Endothelial cell of umbilical vein (primary cell): ENCODE measurements around the gene MTIF3. TPM values are rescaled to one million over a fixed set of nuclear protein-coding genes. Genes with fewer than 3 reads are reported as not detected.

Source experiments
- BruUV-seq: library from RNA; stranded (reverse); fragments of 400-500 nt; replicated peaks from 2 replicates; lab custom pipeline; 2021; lab: Mats Ljungman, UMichigan
- CTCF ChIA-PET: fragments of 300-600, 350-600 bp; sonication (Branson Sonifier 250); formaldehyde crosslinking; loops from one replicate; lab custom pipeline; 2021; ENCODE audit warnings: antibody characterized with exemption, inconsistent platforms; lab: Charles Lee
- POLR2A ChIA-PET: fragments of 300-600, 350-600 bp; sonication (Branson Sonifier 250); formaldehyde crosslinking; loops from one replicate; lab custom pipeline; 2021; ENCODE audit warnings: antibody characterized with exemption, inconsistent platforms; lab: Charles Lee
- DNase-seq: peaks from one replicate; pipeline ENCODE4 v3.0.0-alpha.2; 2011; ENCODE audit warnings: low read depth, low spot score
- FAIRE-seq: peaks from 2 replicates; lab custom pipeline; 2011; peaks lifted over from hg19 to GRCh38; lab: Jason Lieb, UNC
- H2AFZ ChIP-seq: 2 replicates; pipeline ENCODE4 v1.6.0; 2012; ENCODE audit warnings: low read depth, low read length, control low read depth, inconsistent platforms
- H3K27ac ChIP-seq: 2 replicates; pipeline ENCODE4 v1.5.1; 2011; ENCODE audit warnings: low read depth, mild to moderate bottlenecking, control low read depth, low read length, moderate library complexity; ENCODE audit not compliant: insufficient read depth
- H3K27me3 ChIP-seq, 2 experiments: 2 replicates each; pipeline versions ENCODE4 v1.6.0 to v1.6.1; 2011; ENCODE audit warnings: low read length in 2 of 2, mixed read lengths in 1 of 2; ENCODE audit not compliant: control insufficient read depth in 2 of 2, insufficient read depth in 2 of 2
- H3K36me3 ChIP-seq, 2 experiments: 2 replicates in 1 of 2; 3 replicates in 1 of 2; pipeline ENCODE4 v1.5.1; 2011; ENCODE audit warnings: low read length in 2 of 2, mild to moderate bottlenecking in 1 of 2, moderate library complexity in 1 of 2; ENCODE audit not compliant: control insufficient read depth in 2 of 2, insufficient read depth in 2 of 2; ENCODE audit errors: extremely low read depth in 1 of 2
- H3K4me1 ChIP-seq: 3 replicates; pipeline ENCODE4 v1.5.1; 2011; ENCODE audit warnings: mild to moderate bottlenecking, low read length; ENCODE audit not compliant: control insufficient read depth, insufficient read depth; ENCODE audit errors: extremely low read depth
- H3K4me2 ChIP-seq: 2 replicates; pipeline ENCODE4 v1.6.1; 2011; ENCODE audit warnings: low read length, control low read depth, mixed read lengths; ENCODE audit not compliant: insufficient read depth
- H3K4me3 ChIP-seq, 3 experiments: fragments of 200-600 bp in 1 of 3; sonication (generic), shearing (Covaris generic) in 1 of 3; replicated peaks in 1 of 3; 2 replicates each; pipeline ENCODE4 v1.5.1; 2011 to 2016; ENCODE audit warnings: control low read depth in 3 of 3, low read length in 3 of 3, mild to moderate bottlenecking in 2 of 3, inconsistent platforms in 1 of 3, low read depth in 1 of 3, moderate library complexity in 1 of 3; ENCODE audit not compliant: insufficient read depth in 1 of 3
- H3K79me2 ChIP-seq: 2 replicates; pipeline ENCODE4 v1.6.0; 2012; ENCODE audit warnings: low read length, inconsistent platforms; ENCODE audit not compliant: control insufficient read depth, insufficient read depth
- H3K9ac ChIP-seq: replicated peaks from 2 replicates; pipeline ENCODE3; 2011; ENCODE audit warnings: low read length, control low read depth; ENCODE audit not compliant: insufficient read depth; ENCODE audit errors: extremely low read depth
- H3K9me1 ChIP-seq: replicated peaks from 3 replicates; pipeline ENCODE4 v1.6.0; 2011; ENCODE audit warnings: mild to moderate bottlenecking, low read length; ENCODE audit not compliant: control insufficient read depth, insufficient read depth; ENCODE audit errors: extremely low read depth
- H3K9me3 ChIP-seq: replicated peaks from 2 replicates; pipeline ENCODE4 v1.5.1; 2012; ENCODE audit warnings: low read length, inconsistent platforms; ENCODE audit not compliant: control insufficient read depth, insufficient read depth
- H4K20me1 ChIP-seq: replicated peaks from 2 replicates; pipeline ENCODE3; 2011; ENCODE audit warnings: mild to moderate bottlenecking, low read length; ENCODE audit not compliant: control insufficient read depth, insufficient read depth; ENCODE audit errors: extremely low read depth
- EZH2 ChIP-seq: IDR thresholded peaks from 2 replicates; pipeline ENCODE4 v1.6.1; 2012; ENCODE audit warnings: borderline replicate concordance, low read depth, mild to moderate bottlenecking, moderate library complexity, low read length, inconsistent platforms; ENCODE audit not compliant: severe bottlenecking
- FOS ChIP-seq: IDR thresholded peaks from 2 replicates; pipeline ENCODE4 v1.6.1; 2011; ENCODE audit warnings: mild to moderate bottlenecking, low read length, moderate library complexity, borderline replicate concordance; ENCODE audit not compliant: insufficient read depth
- GATA2 ChIP-seq: IDR thresholded peaks from 2 replicates; pipeline ENCODE4 v1.7.0; 2011; ENCODE audit warnings: low read depth, mild to moderate bottlenecking, moderate library complexity, mixed read lengths, low read length; ENCODE audit not compliant: insufficient read length, insufficient read depth
- JUN ChIP-seq: IDR thresholded peaks from 2 replicates; pipeline ENCODE4 v1.6.1; 2011; ENCODE audit warnings: borderline replicate concordance, low read depth; ENCODE audit not compliant: insufficient read length, insufficient read depth
- MYC ChIP-seq: IDR thresholded peaks from one replicate; pipeline ENCODE4 v1.6.1; 2011; ENCODE audit warnings: mild to moderate bottlenecking, low read depth, low read length
- POLR2A ChIP-seq: IDR thresholded peaks from 2 replicates; pipeline ENCODE4 v1.6.1; 2012; ENCODE audit warnings: low read depth, mild to moderate bottlenecking, control low read depth, low read length
- POLR2AphosphoS5 ChIP-seq: IDR thresholded peaks from 2 replicates; pipeline ENCODE4 v1.6.1; 2012; ENCODE audit warnings: low read depth, mild to moderate bottlenecking, control low read depth, low read length, moderate library complexity; ENCODE audit not compliant: insufficient read depth
- dilution Hi-C: fragments of 300-500 bp; cut with MboI; formaldehyde crosslinking; loops from one replicate; pipeline ENCODE4 v1.15.0; 2019; ENCODE audit warnings: low sequenced_read_pairs; ENCODE audit not compliant: extremely low pct_ligation_motif_present
- intact Hi-C: fragments of 100-400 bp; cut with micrococcal nuclease; formaldehyde crosslinking; loops from one replicate; pipeline ENCODE4 v1.10.0; 2022
- polyA plus RNA-seq, 4 experiments: library from polyadenylated mRNA; depleted of rRNA in 3 of 4; stranded (reverse) in 3 of 4; unstranded in 1 of 4; fragments of >200 nt; gene quantifications; 2 replicates each; pipeline versions ENCODE4 v1.2.1 to v1.2.3, GENCODE V29; 2011 to 2012; ENCODE audit warnings: missing spikeins in 1 of 4
- total RNA-seq: library from RNA; stranded (reverse); gene quantifications from 2 replicates; pipeline ENCODE4 v1.2.3, GENCODE V29; 2021
- TF ChIP-seq, protein P1 (sequence below): IDR thresholded peaks from 2 replicates; pipeline ENCODE4 v1.6.1; 2011; ENCODE audit not compliant: insufficient read depth, insufficient read length
- TF ChIP-seq, protein P2 (sequence below), 2 donors: IDR thresholded peaks; 1 replicate in 1 of 2; 2 replicates in 1 of 2; pipeline ENCODE4 v1.5.1; 2011; ENCODE audit warnings: low read length in 2 of 2, mild to moderate bottlenecking in 2 of 2, moderate library complexity in 2 of 2, control low read depth in 1 of 2, inconsistent platforms in 1 of 2, low read depth in 1 of 2; ENCODE audit not compliant: insufficient read depth in 1 of 2; ENCODE audit errors: extremely low read depth in 1 of 2

The MTIF3 gene
- total and polyA plus RNA-seq, 2 donors (not counting 3 experiments of a cell fraction or from before 2014, with no cell fraction given), result 23.5 to 37.5 TPM

- Histone ChIP-seq H4K20me1 (no peaks in the 10 kb centered on the region), H3K9ac (no peak overlapping the region), H3K79me2 (no peaks in the 10 kb centered on the region), H3K27ac (no peak overlapping the region), H3K9me1 (no peaks in the 10 kb centered on the region), H3K9me3 (no peaks in the 10 kb centered on the region), H3K4me1 (no peaks in the 10 kb centered on the region), H3K4me2 (no peak overlapping the region), H2AFZ (no peak overlapping the region), H3K36me3 (no peaks in the 10 kb centered on the region), H3K4me3 (no peak overlapping the region), H3K27me3 (peaks cover 7 to 13% of the 10 kb centered on the region in 2 experiments)
- POLR2A ChIA-PET, result no interaction called here
- DNase-seq, result no peak
- dilution Hi-C loops, result no loop called here
- BruUV-seq, result no TSS peak
- CTCF ChIA-PET, result interaction anchor here (1.3 kb wide), 1 partner anchor 8 kb away, joined by 4 read pairs; no protein-coding TSS in a partner anchor
- TF ChIP-seq POLR2AphosphoS5, result no peak
- TF ChIP-seq FOS, result no peak
- TF ChIP-seq JUN, result no peak
- TF ChIP-seq, protein P1, sequence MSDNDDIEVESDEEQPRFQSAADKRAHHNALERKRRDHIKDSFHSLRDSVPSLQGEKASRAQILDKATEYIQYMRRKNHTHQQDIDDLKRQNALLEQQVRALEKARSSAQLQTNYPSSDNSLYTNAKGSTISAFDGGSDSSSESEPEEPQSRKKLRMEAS, result no peak
- TF ChIP-seq GATA2, result no peak
- TF ChIP-seq, protein P2, sequence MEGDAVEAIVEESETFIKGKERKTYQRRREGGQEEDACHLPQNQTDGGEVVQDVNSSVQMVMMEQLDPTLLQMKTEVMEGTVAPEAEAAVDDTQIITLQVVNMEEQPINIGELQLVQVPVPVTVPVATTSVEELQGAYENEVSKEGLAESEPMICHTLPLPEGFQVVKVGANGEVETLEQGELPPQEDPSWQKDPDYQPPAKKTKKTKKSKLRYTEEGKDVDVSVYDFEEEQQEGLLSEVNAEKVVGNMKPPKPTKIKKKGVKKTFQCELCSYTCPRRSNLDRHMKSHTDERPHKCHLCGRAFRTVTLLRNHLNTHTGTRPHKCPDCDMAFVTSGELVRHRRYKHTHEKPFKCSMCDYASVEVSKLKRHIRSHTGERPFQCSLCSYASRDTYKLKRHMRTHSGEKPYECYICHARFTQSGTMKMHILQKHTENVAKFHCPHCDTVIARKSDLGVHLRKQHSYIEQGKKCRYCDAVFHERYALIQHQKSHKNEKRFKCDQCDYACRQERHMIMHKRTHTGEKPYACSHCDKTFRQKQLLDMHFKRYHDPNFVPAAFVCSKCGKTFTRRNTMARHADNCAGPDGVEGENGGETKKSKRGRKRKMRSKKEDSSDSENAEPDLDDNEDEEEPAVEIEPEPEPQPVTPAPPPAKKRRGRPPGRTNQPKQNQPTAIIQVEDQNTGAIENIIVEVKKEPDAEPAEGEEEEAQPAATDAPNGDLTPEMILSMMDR (IDR thresholded peaks at IDR 0.05; ENCODE audit: extremely low read depth in 1 of 2, insufficient read depth in 1 of 2, low read depth in 1 of 2, low read length in 2 of 2), result no peak
- TF ChIP-seq EZH2, result no peak
- no peak for TF ChIP-seq MYC
- TF ChIP-seq POLR2A, result no peak
- intact Hi-C loops, result no loop called here
- FAIRE-seq, result no peak
Measured at GRCh38 chr13:27395007-27395510, 55.3 kb downstream of the MTIF3 start.
